T-helper 1 cell treated with Interleukin-12 subunit alpha and Interleukin-12 subunit beta and Interleukin-4 antibody, amounts not matched to agents 30 ng/mL and 1 ng/mL, for 36 hours (primary cell): ENCODE measurements around the gene NXPH1. TPM values are rescaled to one million over a fixed set of nuclear protein-coding genes. Genes with fewer than 3 reads are reported as not detected.

ENCODE experiments used
- intact Hi-C: fragments of 100-400 bp; cut with micrococcal nuclease; formaldehyde crosslinking; loops from one replicate; pipeline ENCODE4 v1.15.1; 2024
- total RNA-seq: library from RNA; stranded (reverse); gene quantifications from 2 replicates; pipeline ENCODE4 v1.2.3, GENCODE V29; 2022

Gene NXPH1
- not detected in 2 replicates for total RNA-seq

DNA sequence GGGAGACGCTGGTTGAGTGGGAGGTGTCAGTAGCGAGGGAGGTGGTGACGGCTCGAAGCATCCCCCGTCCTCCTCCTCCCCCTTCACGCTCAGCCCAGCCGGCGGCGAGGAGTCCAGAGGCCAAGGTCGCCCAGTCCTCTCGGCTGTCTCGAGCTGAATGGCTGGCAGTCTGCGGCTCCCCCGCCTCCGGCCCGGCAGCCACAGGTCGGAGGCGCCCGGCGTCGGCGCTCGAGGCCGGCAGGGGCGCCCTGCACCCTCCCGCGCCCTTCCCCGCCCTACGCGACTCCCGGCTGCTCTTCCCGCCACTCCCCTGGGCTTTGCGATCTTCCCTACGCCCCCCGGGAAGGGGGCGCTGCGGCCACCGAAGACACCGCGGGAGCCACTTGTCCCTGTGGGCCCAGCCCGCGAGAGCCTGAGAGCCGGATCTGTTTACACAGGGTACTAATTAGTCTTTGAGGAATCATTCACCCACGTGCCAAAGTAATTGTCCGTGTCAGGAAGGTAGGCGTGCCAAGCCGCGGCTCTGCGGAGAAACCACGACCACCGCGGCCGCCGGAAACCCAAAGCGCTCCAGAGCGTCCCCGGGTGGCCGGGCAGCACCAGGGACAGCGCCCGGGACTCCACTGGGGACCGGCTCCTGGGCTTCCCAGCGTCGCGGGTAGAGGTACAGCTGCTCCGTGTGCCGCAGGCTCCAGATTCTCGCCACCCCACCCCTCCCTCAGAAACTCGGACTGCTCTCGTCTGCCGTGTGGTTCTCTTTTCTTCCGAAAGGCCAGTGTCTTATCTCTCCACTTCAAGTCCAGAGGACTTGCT is at the start of gene NXPH1:
Gene NXPH1 (plus strand): TSS at position 133 of the 813 bp plus-strand sequence.
- intact Hi-C loops, result loop anchor here (1.0 kb wide), 1 partner anchor 10 kb away; no protein-coding TSS in a partner anchor

DNA sequence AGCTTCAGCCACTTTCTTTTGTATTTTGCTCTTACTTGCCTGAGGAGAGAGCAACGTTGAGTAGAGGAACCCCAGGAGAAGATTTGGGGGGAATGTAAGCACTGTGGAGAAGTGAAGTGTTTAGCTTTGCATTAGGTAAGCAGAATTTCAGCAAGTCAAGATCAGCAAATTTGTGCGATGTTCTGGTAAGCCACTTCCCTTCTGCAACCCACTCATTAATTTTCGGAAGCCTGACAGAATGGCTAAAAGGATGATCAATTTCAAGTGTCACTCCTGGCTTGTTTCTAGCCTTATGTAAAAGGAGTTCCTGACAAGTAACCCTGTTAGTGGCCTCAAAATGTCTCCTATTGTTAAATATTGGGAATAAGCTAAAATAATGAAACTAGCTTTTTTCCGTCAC is 48.5 kb upstream of the NXPH1 start:
- intact Hi-C loops, result no loop called here

DNA sequence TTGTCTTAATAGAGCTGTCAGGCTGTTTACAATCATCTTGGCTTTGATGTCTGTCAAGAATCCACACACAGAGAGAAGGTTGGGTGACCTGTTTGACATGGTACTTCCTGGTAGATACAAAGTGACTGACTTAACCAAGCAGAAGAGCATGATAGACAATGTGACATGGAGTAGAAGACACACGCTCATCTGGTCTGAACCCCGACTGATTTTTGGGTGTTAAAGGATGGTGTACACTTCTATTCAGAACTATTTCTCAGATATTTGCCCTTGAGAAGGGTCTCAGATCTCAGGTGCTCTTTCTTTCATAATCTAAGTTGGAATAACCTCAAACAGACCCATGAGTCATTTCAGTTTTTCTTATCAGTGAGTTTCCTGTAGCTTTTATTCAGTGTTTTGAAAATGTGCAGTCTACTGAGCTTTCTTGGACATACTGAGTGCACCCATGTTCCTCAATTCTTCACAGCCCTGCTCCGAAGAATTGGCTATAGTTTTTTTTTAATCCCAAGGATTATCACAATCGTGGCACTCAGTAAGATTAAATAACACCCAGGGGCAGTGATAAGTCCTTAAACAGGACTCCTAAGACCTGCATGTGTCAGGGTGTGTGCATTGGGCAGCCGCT is 46.4 kb upstream of the NXPH1 start:
- intact Hi-C loops, result no loop called here

DNA sequence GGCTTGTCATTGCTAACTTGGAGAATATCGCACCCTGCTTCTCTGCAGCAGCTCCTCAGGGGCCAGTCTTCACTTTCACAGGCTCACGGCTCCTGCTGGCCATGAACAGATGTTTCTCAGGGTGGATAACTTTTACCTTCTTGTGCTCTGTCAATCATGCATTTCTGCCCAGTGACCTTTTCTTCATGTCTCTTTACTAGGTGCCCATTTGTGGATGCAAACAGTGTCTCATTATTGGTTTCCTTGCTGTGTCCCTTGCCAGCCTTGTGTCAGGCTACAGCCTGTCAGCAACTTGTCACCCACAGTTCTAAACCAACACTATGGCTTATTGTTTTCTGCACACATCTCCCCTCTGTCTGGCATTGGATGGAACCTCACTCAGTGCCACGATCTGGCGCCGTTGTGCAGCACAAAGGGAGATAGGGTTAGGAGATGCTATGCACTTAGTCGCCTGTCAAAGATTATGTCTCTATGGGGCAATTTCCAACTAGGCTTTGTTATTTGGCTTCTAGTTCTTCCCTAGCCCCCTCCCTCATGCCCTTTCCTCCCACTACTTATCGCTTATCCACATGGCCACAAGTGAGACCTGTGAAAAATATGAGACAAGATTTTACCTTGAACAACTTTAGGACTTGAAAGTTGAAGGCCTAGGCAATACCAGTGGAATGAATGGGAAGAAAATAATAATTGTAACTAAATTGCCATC is 45.7 kb upstream of the NXPH1 start:
- intact Hi-C loops, result no loop called here

DNA sequence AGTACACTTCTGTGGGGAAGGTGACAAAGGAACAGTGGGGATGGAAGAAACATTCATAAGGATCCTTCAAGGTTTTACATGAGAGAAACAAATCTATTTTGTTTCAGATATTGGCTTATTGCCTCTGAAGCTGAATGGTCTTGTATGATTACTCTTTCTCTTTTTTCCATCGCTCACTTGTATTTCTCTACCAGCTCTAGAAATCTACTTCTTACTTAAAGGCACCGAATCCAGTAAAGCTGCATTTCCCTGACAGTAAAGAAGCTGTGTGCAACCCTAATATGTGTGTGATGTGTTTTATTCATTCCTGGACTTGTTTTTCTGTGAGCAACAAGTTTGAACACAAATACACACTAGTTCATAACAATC is 45.2 kb upstream of the NXPH1 start:
- intact Hi-C loops, result no loop called here

DNA sequence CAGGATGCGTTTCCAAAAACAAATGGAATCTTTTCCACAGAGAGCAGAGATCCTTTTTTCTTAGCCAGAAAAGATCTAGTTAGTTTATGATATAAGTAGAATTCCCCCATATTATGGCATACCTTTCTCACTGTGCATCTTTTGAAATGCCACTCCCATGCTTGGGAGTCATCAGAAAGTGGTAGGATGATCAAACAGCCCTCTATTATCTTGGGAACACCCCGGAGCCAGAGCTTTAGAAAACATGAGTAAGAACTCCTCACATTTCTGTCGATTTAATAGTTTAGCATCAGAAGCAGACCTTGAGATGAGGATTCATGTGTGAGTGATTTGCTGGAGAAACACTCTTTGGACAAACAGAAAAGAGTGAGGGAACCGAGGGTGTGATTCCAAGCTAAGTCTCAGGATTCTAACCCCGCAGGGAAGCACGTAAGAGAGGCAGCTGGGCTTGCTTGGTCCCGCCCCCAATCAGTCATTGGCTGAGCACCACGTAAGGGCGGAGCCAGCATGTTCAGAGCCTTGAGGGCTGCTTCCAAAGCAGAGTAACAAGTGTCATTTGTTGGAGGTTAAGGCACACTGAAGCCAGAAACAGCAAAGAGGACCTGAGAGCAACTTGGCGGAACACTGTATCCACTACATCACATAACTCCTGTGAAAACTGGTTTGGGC is 43.7 kb upstream of the NXPH1 start:
- intact Hi-C loops, result no loop called here

DNA sequence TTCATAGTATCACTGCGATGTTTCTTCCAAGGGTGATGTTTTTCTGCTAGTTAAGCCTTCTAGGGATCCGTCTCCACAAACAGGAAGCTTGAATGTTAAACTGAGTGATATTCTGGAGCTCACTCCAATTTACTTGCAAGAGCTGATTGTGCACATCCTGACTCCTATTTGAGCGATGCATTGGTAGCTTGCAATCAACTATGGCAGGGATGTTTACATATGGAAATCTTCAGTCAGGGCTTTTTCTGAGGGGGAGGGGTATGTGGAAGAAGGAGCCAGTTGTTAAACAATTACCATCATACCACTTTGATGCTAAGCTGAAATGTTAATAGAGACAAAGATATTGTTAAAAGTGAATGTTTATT is 43.2 kb upstream of the NXPH1 start:
- intact Hi-C loops, result no loop called here

DNA sequence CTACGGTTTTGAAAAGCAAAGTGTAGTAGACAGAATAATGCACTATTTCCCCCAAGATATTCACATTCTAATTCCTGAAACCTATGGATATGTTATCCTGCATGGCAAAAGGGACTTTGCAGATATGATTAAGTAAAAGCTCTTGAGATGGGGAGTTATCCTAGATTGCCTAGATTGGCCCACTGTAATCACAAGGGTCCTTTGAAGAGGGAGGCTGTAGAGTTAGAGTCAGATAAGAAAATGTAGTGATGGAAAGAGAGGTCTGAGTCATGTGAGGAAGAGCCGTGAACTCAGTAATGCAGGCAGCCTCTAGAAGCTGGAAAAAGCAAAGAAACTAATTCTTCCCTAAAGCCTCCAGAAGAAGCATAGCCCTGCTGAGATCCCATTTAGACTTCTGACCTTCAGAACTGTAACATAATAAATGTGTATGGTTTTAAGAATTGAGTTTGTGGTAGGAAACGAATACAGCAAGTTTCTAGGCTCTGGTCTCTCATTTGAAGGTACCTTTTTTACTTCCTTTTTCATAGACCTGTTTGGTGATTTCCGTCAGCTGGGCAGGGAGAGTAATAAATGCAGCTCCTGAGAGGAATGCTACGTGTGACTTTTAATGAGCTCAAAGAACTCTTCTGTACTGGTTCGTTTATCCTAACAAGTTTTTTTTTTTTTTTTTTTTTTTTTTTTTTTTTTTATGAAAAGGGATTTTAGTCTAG is 41.9 kb upstream of the NXPH1 start:
- intact Hi-C loops, result no loop called here

DNA sequence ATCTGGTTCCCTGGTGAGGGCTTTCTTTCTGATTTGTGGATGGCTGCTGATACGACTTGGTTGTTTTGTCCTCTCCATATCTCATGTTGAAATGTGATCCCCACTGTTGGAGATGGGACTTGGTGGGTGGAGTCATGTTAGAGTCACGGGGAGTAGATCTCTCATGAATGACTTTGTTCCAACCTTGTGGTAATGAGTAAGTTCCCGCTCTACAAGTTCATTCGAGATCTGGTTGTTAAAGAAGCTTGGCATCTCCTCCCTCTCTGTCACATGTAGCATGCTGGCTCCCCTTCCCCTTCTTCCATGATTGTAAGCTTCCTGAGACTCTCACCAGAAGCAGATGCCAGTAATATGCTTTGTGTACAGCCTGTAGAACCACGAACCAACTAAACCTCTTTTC is 37.1 kb upstream of the NXPH1 start:
- intact Hi-C loops, result no loop called here

DNA sequence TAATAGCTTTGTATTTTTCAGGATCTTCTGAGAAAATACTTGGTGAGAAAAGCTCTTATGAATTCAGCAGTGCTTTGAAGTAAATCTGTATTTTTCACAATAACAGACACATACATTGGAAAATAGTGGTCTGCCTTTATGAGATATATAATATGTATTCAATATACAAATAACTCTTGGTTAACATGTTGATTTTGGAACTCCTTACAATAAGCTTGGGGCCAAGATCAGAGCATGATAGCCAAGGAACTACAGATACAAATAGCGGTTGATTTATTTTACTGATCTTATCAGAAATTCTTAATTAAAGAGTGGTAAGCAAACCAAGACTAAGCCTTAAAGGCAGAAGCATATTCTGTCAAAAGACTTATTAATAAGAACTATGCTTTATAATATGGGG is 24.5 kb upstream of the NXPH1 start:
- intact Hi-C loops, result no loop called here

DNA sequence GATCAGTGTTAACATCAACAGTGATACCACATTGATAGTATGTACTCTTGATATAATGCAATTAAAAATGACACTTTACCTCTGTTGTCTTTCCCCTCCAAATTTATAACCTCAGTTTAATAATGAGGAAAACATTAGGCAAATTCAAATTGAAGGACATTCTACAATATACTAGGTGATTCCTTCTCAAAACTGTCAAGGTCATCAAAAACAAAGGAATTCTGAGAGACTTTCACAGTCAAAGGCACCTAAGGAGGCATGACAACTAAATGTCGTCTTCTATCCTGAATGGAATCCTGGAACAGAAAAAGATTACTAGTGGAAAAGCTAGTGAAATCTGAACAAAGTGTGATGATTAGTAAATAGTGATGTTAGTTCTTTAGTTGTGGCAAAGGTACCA is 22.3 kb upstream of the NXPH1 start:
- intact Hi-C loops, result no loop called here

DNA sequence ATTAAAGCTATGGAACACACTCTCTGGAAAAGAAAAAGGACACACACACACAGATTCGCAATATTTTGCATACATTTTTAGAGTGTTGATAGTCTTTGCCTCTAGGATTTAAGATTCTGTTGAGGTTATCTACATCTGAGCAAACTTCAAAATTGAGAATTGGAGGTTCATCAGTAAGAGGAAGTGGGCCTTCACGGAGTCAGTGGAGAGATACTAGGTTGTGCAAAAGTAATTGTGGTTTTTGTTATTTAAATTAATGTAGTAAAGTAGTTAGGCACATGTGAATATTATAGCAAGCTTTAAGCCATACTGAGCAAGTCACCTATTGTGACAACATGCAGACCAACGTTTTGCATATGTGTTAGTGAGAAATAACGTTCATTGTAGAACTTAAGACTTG is 19.8 kb upstream of the NXPH1 start:
- intact Hi-C loops, result no loop called here

DNA sequence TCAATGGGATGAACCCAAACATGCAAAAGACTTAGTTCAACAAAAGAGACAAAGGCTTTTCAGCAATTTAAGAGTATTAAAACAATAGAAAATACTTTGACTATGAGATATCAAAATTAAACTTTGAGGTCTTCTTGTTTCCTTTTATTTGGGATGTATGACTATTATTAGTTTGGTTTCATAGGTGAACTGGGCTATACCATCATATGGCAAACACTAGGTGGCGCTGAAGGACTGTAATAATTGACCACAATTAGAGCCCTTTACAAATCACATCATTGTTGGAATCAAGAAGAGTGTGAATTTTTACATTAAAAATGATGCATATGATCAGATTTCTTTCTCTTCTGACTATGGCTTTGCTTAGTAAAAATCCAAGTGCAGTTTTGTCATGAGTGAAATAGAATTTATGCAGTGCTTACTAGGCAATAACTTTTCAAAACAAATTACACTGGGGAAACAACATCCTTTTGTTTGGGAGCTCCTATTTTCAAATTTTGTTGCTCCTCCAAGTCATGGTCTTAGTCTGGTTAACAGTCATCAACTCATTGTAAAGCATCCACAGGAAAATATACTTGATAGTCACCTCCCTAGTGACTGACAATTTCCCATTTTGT is 14.7 kb upstream of the NXPH1 start:
- intact Hi-C loops, result no loop called here

DNA sequence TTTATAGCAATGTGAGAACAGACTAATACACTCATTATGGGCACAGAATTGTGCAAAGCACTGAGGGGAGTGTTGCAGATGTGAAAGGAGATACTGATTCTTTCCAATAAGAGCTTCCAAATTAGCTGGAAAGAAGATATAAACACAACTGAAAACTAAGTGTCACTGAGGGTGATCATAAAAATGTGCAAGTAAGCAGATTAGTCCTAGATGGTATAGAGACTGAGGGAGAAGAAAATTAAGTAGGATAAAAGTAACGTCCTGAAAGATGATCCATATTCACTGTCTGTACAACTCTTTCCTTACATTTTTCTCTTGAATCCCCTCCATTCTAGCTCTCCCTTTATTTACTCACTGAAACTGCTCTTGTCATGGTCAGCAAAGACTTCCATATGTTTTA is 11.2 kb upstream of the NXPH1 start:
- intact Hi-C loops, result no loop called here

DNA sequence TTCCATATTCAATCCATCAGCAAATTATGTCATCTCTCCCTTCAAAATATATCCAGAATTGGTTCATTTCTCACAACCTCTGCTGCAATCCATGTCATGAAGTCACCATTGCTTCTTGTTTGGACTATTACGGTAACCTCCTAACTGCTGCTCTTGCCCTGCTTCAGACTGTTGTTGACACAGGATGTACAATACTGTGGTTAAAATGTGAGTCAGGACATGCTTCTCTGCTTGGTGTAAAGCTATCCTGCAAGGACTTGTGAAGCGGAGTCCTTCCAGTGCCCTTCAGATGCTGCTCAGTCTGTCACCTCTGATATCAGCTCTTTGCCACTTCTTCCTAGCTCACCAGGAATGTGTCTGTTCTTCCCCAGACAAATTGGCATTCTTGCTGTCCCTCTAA is 10.4 kb upstream of the NXPH1 start:
- intact Hi-C loops, result no loop called here

DNA sequence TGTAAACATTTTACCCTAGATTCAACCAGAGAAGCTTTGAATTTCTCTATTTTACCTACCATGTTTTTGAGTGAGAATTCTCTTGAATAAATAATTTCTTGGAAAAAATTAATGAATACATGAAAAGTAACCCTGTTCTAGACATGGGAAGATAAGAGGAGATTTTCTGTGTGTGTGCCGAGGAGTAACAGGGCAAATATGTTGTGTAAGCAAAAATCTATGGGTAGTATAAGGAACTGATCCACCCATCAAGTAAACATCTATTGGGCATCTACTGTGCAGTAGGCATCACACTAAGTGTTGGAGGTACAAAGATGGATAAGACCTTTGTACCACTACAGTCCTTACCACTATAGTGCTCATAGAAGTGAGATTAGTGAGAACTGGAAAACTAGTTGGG is 8.2 kb upstream of the NXPH1 start:
- intact Hi-C loops, result no loop called here

DNA sequence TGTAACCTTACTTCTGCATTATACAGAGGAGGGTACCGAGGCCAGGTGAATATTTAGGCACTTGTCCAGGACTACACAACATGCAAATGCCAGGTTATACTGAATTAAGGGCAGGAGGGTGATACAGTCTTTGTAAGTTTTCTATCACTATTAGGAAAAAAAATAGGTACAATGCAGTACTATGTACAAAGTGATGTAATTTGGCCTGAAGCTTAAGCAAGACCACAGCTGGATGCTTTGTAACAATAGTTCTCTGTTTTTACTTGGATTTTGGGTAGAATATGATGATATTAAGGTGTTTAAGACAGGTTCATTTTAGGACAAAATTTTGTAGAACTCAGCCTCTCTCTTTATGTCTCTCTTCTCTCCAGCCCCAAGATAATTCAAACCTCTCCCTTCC is 2.8 kb upstream of the NXPH1 start:
- intact Hi-C loops, result no loop called here

DNA sequence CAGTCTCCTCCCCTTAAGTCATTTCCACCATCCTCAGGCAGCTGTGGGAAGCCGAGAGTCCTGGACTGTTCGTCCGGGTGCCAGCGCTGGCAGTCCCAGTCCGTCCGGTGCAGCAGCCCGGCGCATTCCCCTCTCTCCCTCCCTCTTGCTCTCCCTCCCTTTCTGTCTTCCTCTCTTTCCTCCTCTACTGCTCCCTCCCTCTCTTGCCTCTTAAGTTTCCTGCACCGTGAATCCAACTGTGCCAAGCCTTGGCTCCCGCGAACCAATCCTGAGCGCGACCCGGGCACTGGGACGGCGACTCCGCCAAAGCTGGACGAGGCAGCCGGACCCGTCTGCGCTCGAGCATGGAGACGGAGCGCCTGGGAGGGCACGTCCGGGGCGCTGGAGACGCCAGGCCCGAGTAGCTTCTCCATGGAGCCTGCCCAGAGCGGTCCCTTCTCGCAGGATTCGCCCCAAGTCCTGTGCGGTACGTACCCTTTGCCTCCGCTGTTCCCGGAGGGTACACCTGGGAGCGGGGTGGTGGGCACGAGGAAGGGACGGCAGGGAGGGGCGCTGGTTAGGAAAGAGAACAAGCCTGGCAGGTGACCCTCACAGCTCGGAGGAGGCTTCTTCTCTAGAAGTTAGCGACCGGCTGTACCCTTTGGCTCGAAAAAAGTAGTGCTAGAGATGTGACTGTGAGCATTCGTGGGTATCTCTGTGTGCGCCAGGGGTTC is 1.0 kb downstream of the NXPH1 start:
- intact Hi-C loops, result loop anchor here (1.0 kb wide), 1 partner anchor 9 kb away; no protein-coding TSS in a partner anchor

DNA sequence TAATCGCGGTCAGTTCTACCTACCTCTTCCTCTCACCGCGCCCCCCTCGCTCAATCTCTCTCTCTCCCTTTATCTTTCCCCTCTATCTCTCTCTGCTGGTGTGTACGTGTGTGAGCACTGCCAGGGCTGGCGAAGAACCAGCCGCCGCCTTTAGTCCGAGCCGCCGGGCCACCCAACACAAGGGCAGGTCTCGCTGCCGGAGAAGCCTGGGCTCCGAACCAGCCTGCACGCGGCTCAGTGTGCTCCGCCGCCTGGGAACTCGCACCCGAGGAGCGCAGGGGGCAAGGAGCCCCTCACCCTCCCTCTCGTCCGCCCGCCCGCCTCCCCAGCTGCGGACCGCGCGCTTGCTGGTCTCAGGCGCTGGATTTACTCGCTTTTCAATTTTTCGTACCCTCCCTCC is 1.7 kb downstream of the NXPH1 start:
- intact Hi-C loops, result no loop called here
